Measurements from ENCODE around the gene KIAA0232.
"Not testable (repeated sequence)": the region's sequence is repeated elsewhere in the genome, so short reads cannot be mapped to it uniquely, and the experiment has no call there.

DNA sequence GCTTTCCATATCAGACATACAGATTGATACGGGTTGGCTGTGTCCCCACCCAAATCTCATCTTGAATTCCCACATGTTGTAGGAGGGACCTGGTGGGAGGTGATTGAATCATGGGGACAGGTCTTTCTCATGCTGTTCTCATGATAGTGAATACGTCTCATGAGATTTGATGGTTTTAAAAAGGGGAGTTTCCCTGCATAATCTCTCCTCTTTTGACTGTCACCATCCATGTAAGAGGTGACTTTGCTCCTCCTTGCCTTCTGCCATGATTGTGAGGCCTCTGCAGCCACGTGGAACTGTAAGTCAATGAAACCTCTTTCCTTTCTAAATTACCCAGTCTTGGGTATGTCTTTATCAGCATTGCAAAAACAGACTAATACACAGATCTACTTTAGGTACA, 9.3 kb downstream of the KIAA0232 start:
- TF ChIP-seq, protein P1, sequence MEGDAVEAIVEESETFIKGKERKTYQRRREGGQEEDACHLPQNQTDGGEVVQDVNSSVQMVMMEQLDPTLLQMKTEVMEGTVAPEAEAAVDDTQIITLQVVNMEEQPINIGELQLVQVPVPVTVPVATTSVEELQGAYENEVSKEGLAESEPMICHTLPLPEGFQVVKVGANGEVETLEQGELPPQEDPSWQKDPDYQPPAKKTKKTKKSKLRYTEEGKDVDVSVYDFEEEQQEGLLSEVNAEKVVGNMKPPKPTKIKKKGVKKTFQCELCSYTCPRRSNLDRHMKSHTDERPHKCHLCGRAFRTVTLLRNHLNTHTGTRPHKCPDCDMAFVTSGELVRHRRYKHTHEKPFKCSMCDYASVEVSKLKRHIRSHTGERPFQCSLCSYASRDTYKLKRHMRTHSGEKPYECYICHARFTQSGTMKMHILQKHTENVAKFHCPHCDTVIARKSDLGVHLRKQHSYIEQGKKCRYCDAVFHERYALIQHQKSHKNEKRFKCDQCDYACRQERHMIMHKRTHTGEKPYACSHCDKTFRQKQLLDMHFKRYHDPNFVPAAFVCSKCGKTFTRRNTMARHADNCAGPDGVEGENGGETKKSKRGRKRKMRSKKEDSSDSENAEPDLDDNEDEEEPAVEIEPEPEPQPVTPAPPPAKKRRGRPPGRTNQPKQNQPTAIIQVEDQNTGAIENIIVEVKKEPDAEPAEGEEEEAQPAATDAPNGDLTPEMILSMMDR (IDR thresholded peaks at IDR 0.05): not testable (repeated sequence)
- not testable (repeated sequence) for TF ChIP-seq EP300, POLR2A, POLR2AphosphoS5 (IDR thresholded peaks at IDR 0.05)

All from suprapubic skin (tissue), 4 donors.